GM19455 (cell line): Measurements from ENCODE around the gene STYK1.

Experiments
- ATAC-seq: cut with Tn5 transposase; IDR thresholded peaks from one replicate; pipeline ENCODE4 v1.9.1; 2021; ENCODE audit not compliant: unreplicated experiment

STYK1 gene, protein sequence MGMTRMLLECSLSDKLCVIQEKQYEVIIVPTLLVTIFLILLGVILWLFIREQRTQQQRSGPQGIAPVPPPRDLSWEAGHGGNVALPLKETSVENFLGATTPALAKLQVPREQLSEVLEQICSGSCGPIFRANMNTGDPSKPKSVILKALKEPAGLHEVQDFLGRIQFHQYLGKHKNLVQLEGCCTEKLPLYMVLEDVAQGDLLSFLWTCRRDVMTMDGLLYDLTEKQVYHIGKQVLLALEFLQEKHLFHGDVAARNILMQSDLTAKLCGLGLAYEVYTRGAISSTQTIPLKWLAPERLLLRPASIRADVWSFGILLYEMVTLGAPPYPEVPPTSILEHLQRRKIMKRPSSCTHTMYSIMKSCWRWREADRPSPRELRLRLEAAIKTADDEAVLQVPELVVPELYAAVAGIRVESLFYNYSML

DNA sequence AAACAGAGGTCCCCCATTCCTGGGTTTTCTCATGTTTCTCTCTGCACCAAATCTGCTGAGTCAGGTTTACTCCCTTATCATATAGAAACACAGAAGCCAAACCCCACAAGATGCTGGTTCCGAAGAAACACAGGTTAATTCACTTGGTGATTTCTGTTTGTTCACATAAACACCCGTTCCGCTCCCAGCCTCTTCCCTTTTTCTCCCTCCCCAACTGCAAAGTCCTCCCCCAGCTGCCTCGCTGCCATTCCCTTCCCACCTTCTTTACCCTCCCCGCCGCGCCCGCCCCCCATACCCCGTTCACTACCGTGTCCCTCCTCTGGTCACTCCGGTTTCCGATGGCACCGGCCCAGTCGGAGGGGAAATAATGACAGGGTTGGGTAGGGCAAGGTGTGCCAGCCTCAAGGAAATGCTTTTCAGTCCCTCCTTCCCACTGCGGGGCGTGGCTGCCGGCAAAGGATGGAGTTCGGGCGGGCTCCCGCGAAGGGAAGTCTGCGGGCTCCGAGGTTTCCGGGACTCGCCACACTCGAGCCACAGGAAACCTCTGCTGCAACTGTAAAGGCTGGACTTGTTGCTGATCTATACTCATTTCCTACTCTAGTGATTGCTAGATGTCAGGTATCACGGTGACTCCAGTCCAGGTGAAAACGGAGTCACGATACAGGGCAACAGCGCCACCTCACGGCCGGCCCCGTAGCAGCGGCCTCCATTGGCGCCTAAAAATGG, at the start of gene STYK1:
Gene STYK1, minus strand, starts transcription at position 394 of the 726 bp plus-strand sequence. CDS start 39,434 bp downstream, outside the sequence.
- no peak for ATAC-seq

GRCh38 chr12:10722905-10723746, 49.3 kb upstream of the STYK1 start, which contains the start of gene YBX3:
YBX3 (minus strand) TSS chr12:10723323; CDS start chr12:10723111, 212 bp downstream.
- peak; percentile 52 for ATAC-seq

- peak; percentile 49 for ATAC-seq
Observed at GRCh38 chr12:10722502-10722904, 48.7 kb upstream of the STYK1 start.

DNA sequence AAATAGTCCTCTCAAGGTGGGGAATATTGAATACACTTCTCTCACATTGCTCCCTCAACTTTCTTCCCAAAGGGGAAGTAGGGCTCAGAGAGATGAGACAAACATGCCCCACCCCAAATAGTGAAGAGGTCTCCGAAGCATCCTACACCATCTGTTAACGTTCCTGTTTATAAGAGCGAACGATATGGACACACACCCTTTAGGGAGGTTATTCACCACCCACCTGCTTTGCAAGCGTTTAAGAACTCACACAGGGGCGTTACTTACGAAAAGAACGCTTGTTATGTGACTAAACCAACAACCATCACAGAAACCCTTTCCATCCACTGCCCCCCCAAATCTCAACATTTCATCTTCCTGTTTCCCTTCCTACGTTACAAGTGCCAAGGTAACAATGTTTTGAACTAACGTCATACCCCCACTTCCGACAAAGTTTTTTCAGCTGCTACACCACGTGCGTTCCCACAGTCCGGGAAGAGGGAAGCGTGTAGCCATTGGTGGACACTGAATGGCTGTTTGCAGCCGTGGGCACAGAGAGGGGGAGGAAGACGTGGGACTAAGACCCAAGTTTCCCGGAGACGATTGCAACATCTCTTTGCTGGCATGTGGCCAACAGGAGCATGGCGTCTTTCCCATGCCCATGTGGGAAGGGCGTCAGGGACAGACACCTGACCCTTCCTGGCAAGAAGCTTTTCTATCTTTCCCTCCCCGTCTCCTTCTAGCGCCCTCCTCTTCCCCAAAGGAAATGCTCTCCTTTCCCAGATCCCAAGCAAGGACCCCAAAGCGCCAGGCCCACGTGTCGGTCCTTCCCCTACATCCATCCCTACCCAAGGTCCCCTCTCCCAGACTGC, 48.0 kb upstream of the STYK1 start:
- peak; percentile 22 for ATAC-seq

DNA sequence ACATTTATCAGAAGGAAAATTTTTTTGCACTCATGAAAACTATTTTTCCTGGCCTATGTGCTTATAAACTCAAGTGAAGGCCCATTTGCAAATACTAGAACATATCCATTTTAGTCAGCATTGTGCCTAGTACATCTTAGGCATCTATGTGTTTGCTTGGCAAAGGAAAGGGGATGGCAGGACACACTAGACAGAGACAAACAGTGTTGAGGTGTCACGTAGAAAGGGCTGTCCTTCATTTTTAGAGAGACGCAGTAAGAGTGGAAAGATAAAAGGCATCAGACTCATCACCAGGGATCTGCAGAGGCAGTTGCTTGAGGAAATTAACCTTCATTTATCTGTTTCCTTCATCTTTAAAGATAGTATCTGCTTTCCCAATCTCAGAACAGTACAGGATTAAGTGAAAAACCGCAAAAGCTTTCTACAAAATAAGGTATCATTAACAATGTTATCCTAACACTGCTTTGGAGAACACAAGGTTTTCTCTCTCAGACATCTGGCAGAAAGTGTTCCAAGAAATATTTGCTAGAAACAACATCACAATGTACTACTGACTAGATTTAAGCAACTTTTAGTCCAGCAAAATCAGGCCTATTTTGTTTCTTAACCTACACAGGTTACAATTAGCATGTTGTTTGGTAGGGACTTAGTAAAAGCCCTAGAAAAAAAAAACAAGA, 47.3 kb upstream of the STYK1 start:
- ATAC-seq = no peak

GRCh38 chr12:10719482-10719881, 45.6 kb upstream of the STYK1 start:
- no peak for ATAC-seq

GRCh38 chr12:10718279-10718821, 44.5 kb upstream of the STYK1 start:
- ATAC-seq = no peak

- no peak for ATAC-seq
Observed at GRCh38 chr12:10717410-10717809, 43.6 kb upstream of the STYK1 start.

- no peak for ATAC-seq
Observed at GRCh38 chr12:10716704-10717315, 43.0 kb upstream of the STYK1 start.

- ATAC-seq = no peak
Observed at GRCh38 chr12:10716277-10716676, 42.4 kb upstream of the STYK1 start.

DNA sequence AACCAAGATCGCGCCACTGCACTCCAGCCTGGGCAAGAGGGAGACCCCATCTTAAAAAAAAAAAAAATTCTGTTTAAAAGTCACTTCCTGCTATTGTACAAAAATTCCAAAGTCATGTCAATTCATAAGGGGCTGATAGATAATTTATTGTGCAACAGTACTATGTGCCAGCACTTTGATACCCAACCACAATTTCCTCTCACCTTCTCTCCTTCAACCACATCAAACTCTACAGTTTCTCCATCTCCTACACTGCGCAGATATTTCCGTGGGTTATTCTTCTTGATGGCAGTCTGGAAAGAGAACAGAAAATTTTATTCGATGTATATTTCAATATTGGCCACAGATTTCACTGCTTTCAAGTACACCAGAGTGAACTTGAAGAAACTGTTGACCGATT, 41.6 kb upstream of the STYK1 start:
- no peak for ATAC-seq

GRCh38 chr12:10709808-10710207, 36.0 kb upstream of the STYK1 start:
- ATAC-seq = no peak

- ATAC-seq = no peak
Observed at GRCh38 chr12:10708862-10709261, 35.0 kb upstream of the STYK1 start.

GRCh38 chr12:10705655-10706054, 31.8 kb upstream of the STYK1 start:
- no peak for ATAC-seq

GRCh38 chr12:10701843-10702242, 28.0 kb upstream of the STYK1 start:
- ATAC-seq = no peak

GRCh38 chr12:10701131-10701681, 27.4 kb upstream of the STYK1 start:
- ATAC-seq = peak; percentile 71

GRCh38 chr12:10700581-10700980, 26.7 kb upstream of the STYK1 start:
- no peak for ATAC-seq

GRCh38 chr12:10697862-10698261, 24.0 kb upstream of the STYK1 start:
- no peak for ATAC-seq

DNA sequence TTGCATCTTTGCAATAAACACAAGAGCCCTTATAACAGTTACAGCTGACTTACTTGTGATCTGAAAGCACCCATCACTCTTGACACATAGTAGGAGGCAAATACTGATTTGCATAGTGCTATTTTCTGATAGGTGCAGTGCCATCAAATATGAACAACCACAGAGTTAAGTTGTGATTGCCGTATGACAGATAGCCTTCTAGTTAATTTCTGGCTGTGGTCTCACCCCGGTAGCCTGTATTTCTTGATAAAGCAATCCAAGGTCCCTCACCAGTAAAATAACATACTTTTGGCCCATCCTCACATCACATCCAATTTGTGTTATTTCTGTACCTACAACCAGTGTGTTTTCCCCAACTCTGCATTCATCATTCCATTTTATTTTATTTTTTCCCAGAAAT, 23.3 kb upstream of the STYK1 start:
- no peak for ATAC-seq
